ENCODE measurements around the gene VKORC1L1. TPM values are rescaled to one million over a fixed set of nuclear protein-coding genes. Genes with fewer than 3 reads are reported as not detected.

The VKORC1L1 gene
- polyA plus RNA-seq, 1 experiment, result 21.3 TPM

- no peak for DNase-seq (ENCODE audit: low read depth, low spot score)
- Histone ChIP-seq H3K4me3 (ENCODE audit: low read depth, low read length) (no peak overlapping the region), H3K9me3 (ENCODE audit: control insufficient read depth, insufficient read depth, low read length) (peaks cover 4% of the 10 kb centered on the region), H3K27ac (ENCODE audit: low read depth, low read length) (no peak overlapping the region), H3K27me3 (ENCODE audit: control insufficient read depth, insufficient read depth, low read length) (no peaks in the 10 kb centered on the region)
- TF ChIP-seq CTCF (IDR thresholded peaks at IDR 0.05; ENCODE audit: low read depth, low read length), result no peak
- ChIA-PET CTCF (no interaction called here), POLR2A (no interaction called here)
These were observed 34.8 kb downstream of the VKORC1L1 start for GRCh38 chr7:65907501-65908198.

DNA sequence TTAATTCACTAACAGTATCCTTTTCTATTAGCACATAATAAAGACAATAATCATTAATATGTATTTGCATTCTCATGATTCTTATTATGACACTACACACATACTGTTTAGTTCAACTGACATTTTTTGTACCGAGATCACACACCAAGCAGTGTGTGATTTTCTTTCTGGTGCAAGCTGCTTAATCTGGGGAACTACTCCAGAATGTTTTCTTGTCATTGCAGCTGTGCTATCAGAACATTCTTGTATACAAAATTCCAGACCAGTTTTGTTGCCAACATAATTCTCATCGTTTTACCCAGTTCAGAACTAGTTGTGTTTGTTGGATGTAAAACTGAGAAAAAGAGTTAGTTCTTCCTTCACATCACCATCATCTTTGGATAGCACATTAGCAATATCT is 37.4 kb downstream of the VKORC1L1 start:
- ChIA-PET POLR2A (interaction anchor here (0.6 kb wide), 1 partner anchor 22 kb away, joined by 15 read pairs; no protein-coding TSS in a partner anchor), CTCF (no interaction called here)
- Histone ChIP-seq H3K27me3 (ENCODE audit: control insufficient read depth, insufficient read depth, low read length) (no peaks in the 10 kb centered on the region), H3K27ac (ENCODE audit: low read depth, low read length) (no peak overlapping the region), H3K9me3 (ENCODE audit: control insufficient read depth, insufficient read depth, low read length) (no peaks in the 10 kb centered on the region), H3K4me3 (ENCODE audit: low read depth, low read length) (no peak overlapping the region)
- peak; percentile 4 for DNase-seq (ENCODE audit: low read depth, low spot score)
- TF ChIP-seq CTCF (IDR thresholded peaks at IDR 0.05; ENCODE audit: low read depth, low read length), result no peak

DNA sequence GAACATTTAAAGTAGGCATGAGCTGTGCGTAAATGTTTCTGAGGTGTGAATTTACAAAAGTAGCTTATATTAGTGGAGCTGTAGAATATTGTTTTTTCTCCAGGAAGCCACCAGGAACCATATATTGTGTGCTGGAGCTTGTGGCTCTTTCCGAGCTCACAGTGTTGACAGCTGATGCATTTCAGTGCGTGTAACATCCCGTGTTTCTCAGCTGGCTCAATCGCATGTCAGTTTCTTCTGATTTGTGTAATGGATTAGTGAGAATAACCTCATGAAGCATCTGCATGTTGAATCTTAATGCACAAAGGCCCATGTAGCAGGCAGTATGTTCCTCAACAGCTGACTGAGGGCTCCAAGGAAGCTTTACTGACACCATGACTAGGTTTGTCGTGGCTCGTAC is 39.4 kb downstream of the VKORC1L1 start:
- H3K27me3 ChIP-seq (ENCODE audit: control insufficient read depth, insufficient read depth, low read length), result no peaks in the 10 kb centered on the region
- no peak overlapping the region for H3K27ac ChIP-seq (ENCODE audit: low read depth, low read length)
- ChIA-PET POLR2A (interaction anchor here (0.5 to 0.6 kb wide), 2 partner anchors 8 to 509 kb away, joined by 3 to 6 read pairs; no protein-coding TSS in a partner anchor), CTCF (no interaction called here)
- DNase-seq (ENCODE audit: low read depth, low spot score), result no peak
- no peak overlapping the region for H3K4me3 ChIP-seq (ENCODE audit: low read depth, low read length)
- no peak for TF ChIP-seq CTCF (IDR thresholded peaks at IDR 0.05; ENCODE audit: low read depth, low read length)
- no peaks in the 10 kb centered on the region for H3K9me3 ChIP-seq (ENCODE audit: control insufficient read depth, insufficient read depth, low read length)

GRCh38 chr7:65915921-65916657 is 43.2 kb downstream of the VKORC1L1 start:
- Histone ChIP-seq H3K4me3 (ENCODE audit: low read depth, low read length) (no peak overlapping the region), H3K27ac (ENCODE audit: low read depth, low read length) (no peak overlapping the region), H3K9me3 (ENCODE audit: control insufficient read depth, insufficient read depth, low read length) (no peaks in the 10 kb centered on the region), H3K27me3 (ENCODE audit: control insufficient read depth, insufficient read depth, low read length) (no peaks in the 10 kb centered on the region)
- DNase-seq (ENCODE audit: low read depth, low spot score), result no peak
- POLR2A ChIA-PET, result no interaction called here
- CTCF ChIA-PET, result no interaction called here
- TF ChIP-seq CTCF (IDR thresholded peaks at IDR 0.05; ENCODE audit: low read depth, low read length), result no peak

DNA sequence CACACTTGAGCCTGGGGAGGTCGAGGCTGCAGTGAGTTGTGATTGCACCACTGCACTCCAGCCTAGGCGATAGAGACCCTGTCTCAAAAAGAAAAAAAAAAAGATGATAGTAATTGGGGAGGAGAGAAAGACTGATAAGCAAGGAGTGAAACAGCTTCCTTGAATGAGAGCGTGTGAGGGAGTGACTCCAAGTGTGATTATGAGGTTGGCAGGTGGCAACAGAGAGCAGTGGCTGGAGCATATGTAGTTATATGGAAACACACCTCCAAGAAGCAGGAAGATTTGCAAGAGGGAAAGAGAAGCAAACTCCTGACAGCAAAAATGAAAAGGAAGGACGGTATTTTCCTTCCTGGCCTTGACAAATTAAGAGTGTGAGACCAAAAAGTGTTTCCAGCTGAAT is 50.4 kb downstream of the VKORC1L1 start:
- CTCF ChIA-PET, result no interaction called here
- H3K4me3 ChIP-seq (ENCODE audit: low read depth, low read length), result no peak overlapping the region
- H3K9me3 ChIP-seq (ENCODE audit: control insufficient read depth, insufficient read depth, low read length), result no peaks in the 10 kb centered on the region
- no peak overlapping the region for H3K27ac ChIP-seq (ENCODE audit: low read depth, low read length)
- H3K27me3 ChIP-seq (ENCODE audit: control insufficient read depth, insufficient read depth, low read length), result no peaks in the 10 kb centered on the region
- TF ChIP-seq CTCF (IDR thresholded peaks at IDR 0.05; ENCODE audit: low read depth, low read length), result no peak
- POLR2A ChIA-PET, result no interaction called here
- DNase-seq (ENCODE audit: low read depth, low spot score), result no peak

All from AG04450 (cell line).